Caco-2 (cell line): ENCODE data around the gene ZNF100. TPM values are rescaled to one million over a fixed set of nuclear protein-coding genes. Genes with fewer than 3 reads are reported as not detected.

ENCODE experiments used
- BruUV-seq: library from RNA; stranded (reverse); fragments of 400-500 nt; replicated peaks from 2 replicates; lab custom pipeline; 2021; lab: Mats Ljungman, UMichigan
- CTCF ChIA-PET: fragments of 300-600 bp; sonication (Branson Sonifier 250); formaldehyde crosslinking; loops from one replicate; lab custom pipeline; 2022; ENCODE audit warnings: antibody characterized with exemption; lab: Charles Lee
- POLR2A ChIA-PET: fragments of 300-600 bp; sonication (Branson Sonifier 250); formaldehyde crosslinking; loops from one replicate; lab custom pipeline; 2022; ENCODE audit warnings: antibody characterized with exemption; lab: Charles Lee
- DNase-seq, 2 experiments: peaks; one replicate each; pipeline versions ENCODE4 v3.0.0 to v3.0.0-alpha.2; 2020 to 2022
- H3K27me3 ChIP-seq: replicated peaks from 2 replicates; pipeline ENCODE4 v1.6.0; 2011; ENCODE audit warnings: low read length; ENCODE audit not compliant: control insufficient read depth, insufficient read depth
- H3K36me3 ChIP-seq: 2 replicates; pipeline ENCODE4 v1.5.1; 2011; ENCODE audit warnings: low read length; ENCODE audit not compliant: control insufficient read depth, insufficient read depth
- H3K4me1 ChIP-seq: fragments of 250-450 bp; sonication (Bioruptor Pico); 2 replicates; pipeline ENCODE4 v1.5.1; 2020; ENCODE audit warnings: mild to moderate bottlenecking
- H3K4me3 ChIP-seq: 2 replicates; pipeline ENCODE4 v1.5.1; 2011; ENCODE audit warnings: low read depth, mild to moderate bottlenecking, control low read depth, low read length
- H3K9me3 ChIP-seq: fragments of 250-450 bp; sonication (Bioruptor Pico); 2 replicates; pipeline ENCODE4 v1.5.1; 2020; ENCODE audit warnings: mild to moderate bottlenecking, moderate library complexity
- H3K27ac Mint-ChIP-seq: one replicate; pipeline ENCODE4 v1.8.0; 2022; ENCODE audit warnings: mixed read lengths; ENCODE audit not compliant: unreplicated experiment
- H3K27me3 Mint-ChIP-seq: one replicate; pipeline ENCODE4 v1.8.0; 2022; ENCODE audit warnings: mixed read lengths; ENCODE audit not compliant: insufficient read depth, unreplicated experiment
- H3K36me3 Mint-ChIP-seq: one replicate; pipeline ENCODE4 v1.8.0; 2022; ENCODE audit warnings: mild to moderate bottlenecking, mixed read lengths; ENCODE audit not compliant: insufficient read depth, unreplicated experiment
- H3K4me1 Mint-ChIP-seq: one replicate; pipeline ENCODE4 v1.8.0; 2022; ENCODE audit warnings: low read depth, mixed read lengths; ENCODE audit not compliant: unreplicated experiment
- H3K4me3 Mint-ChIP-seq: one replicate; pipeline ENCODE4 v1.8.0; 2022; ENCODE audit warnings: mild to moderate bottlenecking, moderate library complexity, mixed read lengths; ENCODE audit not compliant: unreplicated experiment
- H3K9me3 Mint-ChIP-seq: one replicate; pipeline ENCODE4 v1.8.0; 2022; ENCODE audit warnings: mixed read lengths; ENCODE audit not compliant: unreplicated experiment
- intact Hi-C: fragments of 100-400 bp; cut with micrococcal nuclease; formaldehyde crosslinking; loops from one replicate; pipeline ENCODE4 v1.10.0; 2022; ENCODE audit not compliant: unreplicated experiment
- total RNA-seq: library from RNA; stranded (reverse); gene quantifications from 2 replicates; pipeline ENCODE4 v1.2.3, GENCODE V29; 2022
- TF ChIP-seq, protein P1 (sequence below), 2 experiments: fragments of 200-600 bp in 1 of 2; IDR thresholded peaks; 1 replicate in 1 of 2; 2 replicates in 1 of 2; pipeline versions ENCODE4 v1.5.1 to v1.8.0; 2011 to 2022; ENCODE audit warnings: antibody characterized with exemption in 1 of 2, control low read depth in 1 of 2, inconsistent platforms in 1 of 2, low read depth in 1 of 2, low read length in 1 of 2, mild to moderate bottlenecking in 1 of 2, moderate library complexity in 1 of 2; ENCODE audit not compliant: insufficient read depth in 1 of 2, severe bottlenecking in 1 of 2, unreplicated experiment in 1 of 2

Gene ZNF100
- total RNA-seq, 1 experiment from 2014 or later: 12.1 TPM

DNA sequence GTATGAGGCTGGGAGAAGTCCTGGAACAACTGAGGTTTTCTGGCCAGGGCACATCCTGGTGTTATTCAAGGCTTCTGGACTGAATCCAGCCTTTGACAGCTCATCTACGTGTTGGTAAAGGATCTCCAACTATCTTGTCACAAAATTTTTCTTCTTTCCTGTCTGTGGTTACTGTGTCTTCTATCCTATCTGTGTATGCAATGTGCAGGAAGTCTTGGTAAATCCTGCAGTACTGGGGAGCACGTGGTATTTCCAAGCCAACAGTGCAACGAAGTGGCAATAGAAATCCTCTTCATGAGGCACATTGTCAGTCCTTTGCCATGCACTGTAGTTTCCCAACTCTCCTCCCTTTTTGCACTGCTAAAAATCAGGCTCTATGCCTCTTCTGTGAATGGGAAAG, 86.7 kb downstream of the ZNF100 start:
- Mint-ChIP-seq H3K4me1 (no peaks in the 10 kb centered on the region), H3K36me3 (no peaks in the 10 kb centered on the region), H3K27ac (no peak overlapping the region), H3K27me3 (no peaks in the 10 kb centered on the region), H3K4me3 (no peak overlapping the region), H3K9me3 (peaks cover 14% of the 10 kb centered on the region)
- Histone ChIP-seq H3K4me3 (no peak overlapping the region), H3K4me1 (no peaks in the 10 kb centered on the region), H3K36me3 (no peaks in the 10 kb centered on the region), H3K27me3 (no peaks in the 10 kb centered on the region), H3K9me3 (no peaks in the 10 kb centered on the region)
- intact Hi-C loops: no loop called here
- TF ChIP-seq, protein P1, sequence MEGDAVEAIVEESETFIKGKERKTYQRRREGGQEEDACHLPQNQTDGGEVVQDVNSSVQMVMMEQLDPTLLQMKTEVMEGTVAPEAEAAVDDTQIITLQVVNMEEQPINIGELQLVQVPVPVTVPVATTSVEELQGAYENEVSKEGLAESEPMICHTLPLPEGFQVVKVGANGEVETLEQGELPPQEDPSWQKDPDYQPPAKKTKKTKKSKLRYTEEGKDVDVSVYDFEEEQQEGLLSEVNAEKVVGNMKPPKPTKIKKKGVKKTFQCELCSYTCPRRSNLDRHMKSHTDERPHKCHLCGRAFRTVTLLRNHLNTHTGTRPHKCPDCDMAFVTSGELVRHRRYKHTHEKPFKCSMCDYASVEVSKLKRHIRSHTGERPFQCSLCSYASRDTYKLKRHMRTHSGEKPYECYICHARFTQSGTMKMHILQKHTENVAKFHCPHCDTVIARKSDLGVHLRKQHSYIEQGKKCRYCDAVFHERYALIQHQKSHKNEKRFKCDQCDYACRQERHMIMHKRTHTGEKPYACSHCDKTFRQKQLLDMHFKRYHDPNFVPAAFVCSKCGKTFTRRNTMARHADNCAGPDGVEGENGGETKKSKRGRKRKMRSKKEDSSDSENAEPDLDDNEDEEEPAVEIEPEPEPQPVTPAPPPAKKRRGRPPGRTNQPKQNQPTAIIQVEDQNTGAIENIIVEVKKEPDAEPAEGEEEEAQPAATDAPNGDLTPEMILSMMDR (IDR thresholded peaks at IDR 0.05; ENCODE audit: insufficient read depth in 1 of 2, low read depth in 1 of 2, low read length in 1 of 2, severe bottlenecking in 1 of 2, unreplicated experiment in 1 of 2): no peak
- ChIA-PET POLR2A (no interaction called here), CTCF (no interaction called here)
- no TSS peak for BruUV-seq
- DNase-seq: no peak

DNA sequence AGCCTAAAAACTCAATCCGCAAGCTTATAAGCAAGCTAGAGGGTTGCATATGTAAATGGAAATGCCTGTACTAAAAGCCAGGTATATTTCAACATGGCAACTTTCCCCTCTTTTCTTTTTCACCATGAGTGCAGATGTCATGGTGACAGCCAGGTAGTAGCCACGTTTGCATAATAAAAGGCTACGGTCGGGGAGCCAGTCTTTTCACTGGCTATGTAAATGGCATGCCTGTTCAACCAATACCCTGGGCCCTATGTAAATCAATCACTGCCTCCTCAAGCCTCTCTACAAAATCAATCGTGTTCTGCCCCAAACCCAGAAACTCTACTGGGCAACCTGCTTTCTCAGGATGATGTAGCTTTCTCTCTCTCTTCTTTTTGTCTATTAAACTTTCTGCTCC, 87.4 kb downstream of the ZNF100 start:
- Histone ChIP-seq H3K27me3 (no peaks in the 10 kb centered on the region), H3K9me3 (no peaks in the 10 kb centered on the region), H3K36me3 (no peaks in the 10 kb centered on the region), H3K4me3 (no peak overlapping the region), H3K4me1 (no peaks in the 10 kb centered on the region)
- Mint-ChIP-seq H3K27ac (no peak overlapping the region), H3K36me3 (no peaks in the 10 kb centered on the region), H3K27me3 (no peaks in the 10 kb centered on the region), H3K9me3 (peaks cover 14% of the 10 kb centered on the region), H3K4me3 (no peak overlapping the region), H3K4me1 (no peaks in the 10 kb centered on the region)
- TF ChIP-seq, protein P1 (IDR thresholded peaks at IDR 0.05; ENCODE audit: insufficient read depth in 1 of 2, low read depth in 1 of 2, low read length in 1 of 2, severe bottlenecking in 1 of 2, unreplicated experiment in 1 of 2): no peak
- ChIA-PET POLR2A (no interaction called here), CTCF (no interaction called here)
- intact Hi-C loops: no loop called here
- BruUV-seq: no TSS peak
- DNase-seq: no peak

DNA sequence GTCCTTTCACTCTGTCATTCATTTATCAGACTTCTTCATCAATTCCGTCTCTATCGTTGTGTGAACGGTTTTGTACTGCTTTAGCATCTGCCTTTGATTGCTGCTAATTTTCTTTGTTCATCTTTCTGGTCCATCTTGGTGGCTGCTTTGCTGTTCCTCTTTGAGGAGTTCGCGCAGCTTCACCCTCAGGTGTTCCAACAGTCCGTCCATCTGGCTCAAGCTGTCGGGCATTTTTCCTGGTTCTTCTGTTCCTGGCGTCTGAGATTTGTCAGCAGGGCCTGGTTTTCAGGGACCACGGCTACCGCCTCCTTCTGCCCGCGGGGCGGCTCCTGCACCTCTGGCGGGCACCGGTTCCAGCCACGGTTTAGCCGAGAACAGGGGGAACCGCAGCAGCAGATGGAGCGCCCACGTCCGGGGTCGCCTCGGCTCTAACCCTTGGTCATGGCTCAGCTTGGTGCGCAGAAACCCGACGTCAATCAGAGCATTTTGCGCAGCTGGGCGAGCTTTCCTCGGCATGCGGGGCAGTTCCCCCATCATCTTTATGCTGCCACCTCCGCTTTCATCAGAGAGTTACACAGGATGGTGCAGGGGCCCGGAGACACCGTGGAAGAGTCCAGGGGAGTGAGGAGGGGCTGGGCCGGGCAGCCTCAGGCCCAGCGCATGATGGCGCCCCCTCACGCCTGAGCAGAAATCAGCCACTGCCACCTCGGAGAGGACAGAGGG, 89.5 kb downstream of the ZNF100 start:
- no peaks in the 10 kb centered on the region for H3K9me3 ChIP-seq
- H3K4me1 Mint-ChIP-seq: no peaks in the 10 kb centered on the region
- H3K4me3 Mint-ChIP-seq: no peak overlapping the region
- H3K4me1 ChIP-seq: no peaks in the 10 kb centered on the region
- no TSS peak for BruUV-seq
- no peaks in the 10 kb centered on the region for H3K27me3 Mint-ChIP-seq
- CTCF ChIA-PET: no interaction called here
- no peak for DNase-seq
- H3K27me3 ChIP-seq: no peaks in the 10 kb centered on the region
- no peaks in the 10 kb centered on the region for H3K36me3 Mint-ChIP-seq
- peaks cover 14% of the 10 kb centered on the region for H3K9me3 Mint-ChIP-seq
- POLR2A ChIA-PET: no interaction called here
- intact Hi-C loops: no loop called here
- H3K36me3 ChIP-seq: no peaks in the 10 kb centered on the region
- TF ChIP-seq, protein P1 (IDR thresholded peaks at IDR 0.05; ENCODE audit: insufficient read depth in 1 of 2, low read depth in 1 of 2, low read length in 1 of 2, severe bottlenecking in 1 of 2, unreplicated experiment in 1 of 2): no peak
- no peak overlapping the region for H3K27ac Mint-ChIP-seq
- no peak overlapping the region for H3K4me3 ChIP-seq
